ENCODE measurements around the gene PET100.

DNA sequence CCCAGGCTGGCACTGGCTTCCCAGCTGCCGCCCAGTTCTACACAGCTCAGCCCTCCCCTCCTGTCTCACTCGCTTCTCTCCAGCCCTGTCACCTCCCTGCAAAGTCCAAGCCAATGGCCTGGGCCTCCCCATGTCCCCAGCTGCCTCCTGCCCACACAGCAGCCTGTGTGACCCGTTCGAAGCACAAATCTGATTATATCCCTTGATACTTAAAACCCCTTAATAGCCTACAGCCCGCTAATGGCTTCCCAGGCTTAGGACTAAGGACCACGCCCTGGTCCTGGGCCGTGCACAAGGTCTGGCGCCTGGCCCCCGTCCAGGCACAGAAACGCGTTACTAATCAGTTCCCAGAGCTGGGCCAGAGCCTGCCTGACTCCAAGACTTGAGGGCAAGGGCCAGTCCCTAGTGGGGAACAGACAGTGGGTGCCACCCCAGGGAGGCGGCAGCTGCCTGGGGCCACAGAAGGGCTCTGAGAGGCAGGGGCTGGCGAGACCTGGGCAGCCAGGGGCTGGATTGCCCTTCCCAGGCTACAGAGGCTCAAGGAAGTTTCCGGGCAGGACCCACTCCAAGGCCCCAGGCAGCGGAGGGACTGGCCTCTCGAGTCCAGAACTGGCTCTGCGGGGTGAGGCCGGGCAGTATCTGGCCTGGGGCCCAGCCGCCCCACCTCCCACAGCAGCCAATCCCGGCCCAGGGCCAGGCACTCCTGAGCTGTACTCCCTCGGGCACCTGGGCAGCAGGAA, 10.7 kb upstream of the PET100 start:
- TF ChIP-seq, protein P1, sequence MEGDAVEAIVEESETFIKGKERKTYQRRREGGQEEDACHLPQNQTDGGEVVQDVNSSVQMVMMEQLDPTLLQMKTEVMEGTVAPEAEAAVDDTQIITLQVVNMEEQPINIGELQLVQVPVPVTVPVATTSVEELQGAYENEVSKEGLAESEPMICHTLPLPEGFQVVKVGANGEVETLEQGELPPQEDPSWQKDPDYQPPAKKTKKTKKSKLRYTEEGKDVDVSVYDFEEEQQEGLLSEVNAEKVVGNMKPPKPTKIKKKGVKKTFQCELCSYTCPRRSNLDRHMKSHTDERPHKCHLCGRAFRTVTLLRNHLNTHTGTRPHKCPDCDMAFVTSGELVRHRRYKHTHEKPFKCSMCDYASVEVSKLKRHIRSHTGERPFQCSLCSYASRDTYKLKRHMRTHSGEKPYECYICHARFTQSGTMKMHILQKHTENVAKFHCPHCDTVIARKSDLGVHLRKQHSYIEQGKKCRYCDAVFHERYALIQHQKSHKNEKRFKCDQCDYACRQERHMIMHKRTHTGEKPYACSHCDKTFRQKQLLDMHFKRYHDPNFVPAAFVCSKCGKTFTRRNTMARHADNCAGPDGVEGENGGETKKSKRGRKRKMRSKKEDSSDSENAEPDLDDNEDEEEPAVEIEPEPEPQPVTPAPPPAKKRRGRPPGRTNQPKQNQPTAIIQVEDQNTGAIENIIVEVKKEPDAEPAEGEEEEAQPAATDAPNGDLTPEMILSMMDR (conservative IDR thresholded peaks at IDR 0.05; ENCODE audit: low read depth, low read length): no peak
- TF ChIP-seq EZH2 (IDR thresholded peaks at IDR 0.05; ENCODE audit: borderline replicate concordance, low read depth, low read length, poor library complexity, severe bottlenecking): no peak
